Trophoblast cell (in vitro differentiated cells and primary cell): ENCODE results near the gene DHX57.
"Not testable (repeated sequence)": the region's sequence is repeated elsewhere in the genome, so short reads cannot be mapped to it uniquely, and the experiment has no call there.

Source experiments
- DNase-seq, 2 donors: peaks; one replicate each; pipeline ENCODE4 v3.0.0-alpha.2; 2016
- H2AFZ ChIP-seq: 2 replicates; pipeline ENCODE4 v1.6.1; 2013; ENCODE audit warnings: low read length, moderate library complexity, mild to moderate bottlenecking; ENCODE audit not compliant: insufficient read depth, poor library complexity
- H2AK5ac ChIP-seq: 2 replicates; pipeline ENCODE4 v1.6.1; 2013; ENCODE audit warnings: mild to moderate bottlenecking, low read length
- H2BK120ac ChIP-seq: 2 replicates; pipeline ENCODE4 v1.6.1; 2013; ENCODE audit warnings: low read length, mild to moderate bottlenecking, moderate library complexity; ENCODE audit not compliant: insufficient read depth, poor library complexity
- H2BK12ac ChIP-seq: 2 replicates; pipeline ENCODE4 v1.6.1; 2013; ENCODE audit warnings: mild to moderate bottlenecking, low read length, moderate library complexity
- H2BK5ac ChIP-seq: 2 replicates; pipeline ENCODE4 v1.6.1; 2013; ENCODE audit warnings: low read length, low read depth, moderate library complexity, mild to moderate bottlenecking; ENCODE audit not compliant: poor library complexity
- H3K14ac ChIP-seq: 2 replicates; pipeline ENCODE4 v1.6.1; 2013; ENCODE audit warnings: mild to moderate bottlenecking, low read length
- H3K18ac ChIP-seq: 2 replicates; pipeline ENCODE4 v1.6.1; 2013; ENCODE audit warnings: mild to moderate bottlenecking, low read length
- H3K23ac ChIP-seq: 2 replicates; pipeline ENCODE4 v1.6.1; 2013; ENCODE audit warnings: low read length
- H3K27ac ChIP-seq: 2 replicates; pipeline ENCODE4 v1.5.1; 2013; ENCODE audit warnings: low read depth, mild to moderate bottlenecking, inconsistent platforms, low read length, moderate library complexity
- H3K27me3 ChIP-seq: 2 replicates; pipeline ENCODE4 v1.6.1; 2013; ENCODE audit warnings: inconsistent platforms, mild to moderate bottlenecking, low read length, moderate library complexity; ENCODE audit not compliant: insufficient read depth
- H3K36me3 ChIP-seq, 2 experiments: 1 replicate in 1 of 2; 2 replicates in 1 of 2; pipeline ENCODE4 v1.6.1; 2013; ENCODE audit warnings: low read length in 2 of 2, mild to moderate bottlenecking in 2 of 2, moderate library complexity in 1 of 2; ENCODE audit not compliant: insufficient read depth in 2 of 2, control insufficient read depth in 1 of 2
- H3K4ac ChIP-seq: 2 replicates; pipeline ENCODE4 v1.6.1; 2013; ENCODE audit warnings: low read depth, mild to moderate bottlenecking, low read length, moderate library complexity
- H3K4me1 ChIP-seq, 2 experiments: 1 replicate in 1 of 2; 2 replicates in 1 of 2; pipeline ENCODE4 v1.6.1; 2013; ENCODE audit warnings: low read length in 2 of 2, mild to moderate bottlenecking in 2 of 2, moderate library complexity in 1 of 2; ENCODE audit not compliant: insufficient read depth in 2 of 2, control insufficient read depth in 1 of 2
- H3K4me2 ChIP-seq: 2 replicates; pipeline ENCODE4 v1.6.1; 2013; ENCODE audit warnings: inconsistent platforms, mild to moderate bottlenecking, low read length, moderate library complexity
- H3K4me3 ChIP-seq: 2 replicates; pipeline ENCODE4 v1.5.1; 2013; ENCODE audit warnings: mild to moderate bottlenecking, low read depth, low read length, inconsistent platforms
- H3K79me1 ChIP-seq: one replicate; pipeline ENCODE4 v1.6.1; 2013; ENCODE audit warnings: low read length
- H3K79me2 ChIP-seq: 2 replicates; pipeline ENCODE4 v1.6.1; 2013; ENCODE audit warnings: low read length, mild to moderate bottlenecking; ENCODE audit not compliant: control insufficient read depth, insufficient read depth, poor library complexity
- H3K9ac ChIP-seq: 2 replicates; pipeline ENCODE4 v1.6.1; 2013; ENCODE audit warnings: mild to moderate bottlenecking, low read length
- H3K9me3 ChIP-seq: 2 replicates; pipeline ENCODE4 v1.6.1; 2013; ENCODE audit warnings: low read depth, mild to moderate bottlenecking, control low read depth, inconsistent platforms, low read length; ENCODE audit not compliant: insufficient read depth
- H4K12ac ChIP-seq: 2 replicates; pipeline ENCODE4 v1.6.1; 2013; ENCODE audit warnings: low read depth, mild to moderate bottlenecking, low read length, moderate library complexity
- H4K8ac ChIP-seq: 2 replicates; pipeline ENCODE4 v1.6.1; 2013; ENCODE audit warnings: low read depth, mild to moderate bottlenecking, low read length, moderate library complexity
- H4K91ac ChIP-seq: one replicate; pipeline ENCODE4 v1.6.1; 2013; ENCODE audit warnings: low read depth, mild to moderate bottlenecking, low read length, moderate library complexity
- WGBS: extraction: QIAGEN DNeasy Blood & Tissue Kit; methylation state at CpG from one replicate; pipeline ENCODE4 v1.1.7; 2013; ENCODE audit warnings: missing lambda C conversion rate; ENCODE audit not compliant: insufficient read length, insufficient coverage; ENCODE audit errors: extremely low coverage; 5-methylcytosine and 5-hydroxymethylcytosine counted together

The DHX57 gene

GRCh38 chr2:38792321-38792720 is 83.4 kb downstream of the DHX57 start:
- not testable (repeated sequence) for H3K27ac ChIP-seq, H3K4me3 ChIP-seq, H2AFZ ChIP-seq, H3K14ac ChIP-seq, H3K9ac ChIP-seq, H4K91ac ChIP-seq, H2BK120ac ChIP-seq, H4K8ac ChIP-seq, H3K23ac ChIP-seq, H3K79me2 ChIP-seq, H3K4me1 ChIP-seq, H4K12ac ChIP-seq, H3K9me3 ChIP-seq, H2BK5ac ChIP-seq, H3K36me3 ChIP-seq, H2BK12ac ChIP-seq, H3K4me2 ChIP-seq, H2AK5ac ChIP-seq, H3K18ac ChIP-seq, H3K4ac ChIP-seq, H3K79me1 ChIP-seq, H3K27me3 ChIP-seq
- WGBS, result no CpG with 5 or more reads among the region's 8 CpGs
- DNase-seq, result peak; percentile 59 to 84

GRCh38 chr2:38791744-38792143 is 84.0 kb downstream of the DHX57 start:
- no peaks in the 10 kb centered on the region for H3K27me3 ChIP-seq
- no peak overlapping the region for H3K9ac ChIP-seq
- WGBS, result no CpG with 5 or more reads among the region's 1 CpG
- H3K79me1 ChIP-seq, result no peaks in the 10 kb centered on the region
- H4K8ac ChIP-seq, result no peak overlapping the region
- no peaks in the 10 kb centered on the region for H3K4me1 ChIP-seq
- no peak overlapping the region for H3K27ac ChIP-seq
- H3K36me3 ChIP-seq, result no peaks in the 10 kb centered on the region
- H2BK12ac ChIP-seq, result no peak overlapping the region
- H4K91ac ChIP-seq, result no peak overlapping the region
- H3K9me3 ChIP-seq, result no peaks in the 10 kb centered on the region
- no peak overlapping the region for H3K4me3 ChIP-seq
- H4K12ac ChIP-seq, result no peak overlapping the region
- H3K14ac ChIP-seq, result no peak overlapping the region
- no peak overlapping the region for H3K23ac ChIP-seq
- no peak for DNase-seq
- no peak overlapping the region for H2AK5ac ChIP-seq
- H3K18ac ChIP-seq, result no peak overlapping the region
- H2BK5ac ChIP-seq, result no peak overlapping the region
- no peak overlapping the region for H2BK120ac ChIP-seq
- H2AFZ ChIP-seq, result no peak overlapping the region
- H3K4me2 ChIP-seq, result no peak overlapping the region
- H3K4ac ChIP-seq, result no peak overlapping the region
- H3K79me2 ChIP-seq, result no peaks in the 10 kb centered on the region

GRCh38 chr2:38789691-38790090 is 86.0 kb downstream of the DHX57 start:
- Histone ChIP-seq H4K91ac (no peak overlapping the region), H3K9me3 (no peaks in the 10 kb centered on the region), H2AFZ (no peak overlapping the region), H3K27ac (no peak overlapping the region), H3K4me2 (no peak overlapping the region), H3K79me2 (no peaks in the 10 kb centered on the region), H2AK5ac (no peak overlapping the region), H3K4me3 (no peak overlapping the region), H4K12ac (no peak overlapping the region), H3K9ac (no peak overlapping the region), H3K4ac (no peak overlapping the region), H2BK12ac (no peak overlapping the region), H3K36me3 (no peaks in the 10 kb centered on the region), H3K23ac (no peak overlapping the region), H3K27me3 (no peaks in the 10 kb centered on the region), H2BK5ac (no peak overlapping the region), H3K18ac (no peak overlapping the region), H4K8ac (no peak overlapping the region), H2BK120ac (no peak overlapping the region), H3K79me1 (no peaks in the 10 kb centered on the region), H3K4me1 (no peaks in the 10 kb centered on the region), H3K14ac (no peak overlapping the region)
- no CpG with 5 or more reads among the region's 14 CpGs for WGBS
- no peak for DNase-seq

DNA sequence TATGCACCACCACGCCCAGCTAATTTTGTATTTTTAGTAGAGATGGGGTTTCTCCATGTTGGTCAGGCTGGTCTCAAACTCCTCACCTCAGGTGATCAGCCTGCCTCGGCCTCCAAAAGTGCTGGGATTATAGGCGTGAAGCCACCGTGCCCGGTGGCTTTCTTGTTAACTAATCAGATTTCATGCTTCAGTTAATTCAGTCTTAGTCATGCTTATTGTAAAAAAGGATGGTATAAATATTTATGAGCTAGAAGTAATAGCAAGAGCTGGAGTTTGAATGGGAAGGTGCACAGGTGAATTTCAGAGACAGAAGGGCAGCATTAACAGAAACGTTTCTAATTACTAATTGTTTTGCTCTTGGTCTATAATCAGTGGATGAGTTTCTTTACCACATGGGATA is 87.4 kb downstream of the DHX57 start:
- no CpG with 5 or more reads among the region's 6 CpGs for WGBS
- DNase-seq, result no peak
- no peaks in the 10 kb centered on the region for H3K4me1 ChIP-seq

More for the DNA sequence above, 87.4 kb downstream of the DHX57 start:
- Histone ChIP-seq H2AFZ (no peak overlapping the region), H3K79me1 (no peaks in the 10 kb centered on the region), H2BK12ac (no peak overlapping the region), H4K8ac (no peak overlapping the region), H3K23ac (no peak overlapping the region), H2AK5ac (no peak overlapping the region), H3K27ac (no peak overlapping the region), H4K12ac (no peak overlapping the region), H2BK120ac (no peak overlapping the region), H3K4me3 (no peak overlapping the region), H3K9me3 (no peaks in the 10 kb centered on the region), H3K79me2 (no peaks in the 10 kb centered on the region), H3K4ac (no peak overlapping the region), H3K18ac (no peak overlapping the region), H3K4me2 (no peak overlapping the region), H3K27me3 (no peaks in the 10 kb centered on the region), H4K91ac (no peak overlapping the region), H3K9ac (no peak overlapping the region), H3K14ac (no peak overlapping the region), H2BK5ac (no peak overlapping the region), H3K36me3 (no peaks in the 10 kb centered on the region)
